NCI-H2029 treated with DMSO at 0.1 percent for 48 hours (cell line): Measurements from ENCODE around the gene RCE1.

Experiments
- DNase-seq: peaks from one replicate; lab custom pipeline; 2025; lab: John Stamatoyannopoulos, UW

Gene RCE1

GRCh38 chr11:66845143-66845875 is 2.1 kb downstream of the RCE1 start:
- no peak for DNase-seq

GRCh38 chr11:66845876-66846212 is 2.6 kb downstream of the RCE1 start:
- DNase-seq: no peak

DNA sequence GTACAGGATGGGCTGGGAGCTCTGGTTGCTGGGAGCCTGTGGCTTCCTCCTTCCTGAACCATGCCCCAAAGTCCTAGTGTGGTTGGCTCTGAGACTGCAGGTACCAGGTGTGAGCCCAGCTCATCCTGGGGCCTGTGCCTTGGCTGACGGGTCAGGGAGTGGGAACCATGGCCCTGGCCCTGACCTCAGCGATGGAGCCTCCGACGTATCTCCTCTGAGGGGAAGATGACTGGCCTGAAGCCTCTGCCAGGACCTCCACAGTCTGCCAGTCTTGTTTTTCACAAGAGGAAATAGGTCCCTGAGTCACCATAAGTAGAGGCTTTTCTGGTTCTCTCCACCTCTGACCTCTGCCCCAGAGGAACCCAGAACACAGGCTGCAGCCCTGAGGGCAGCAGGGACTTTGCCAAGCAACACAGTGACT is 3.4 kb downstream of the RCE1 start:
- no peak for DNase-seq

- DNase-seq: no peak
Measured at GRCh38 chr11:66847461-66848232, 4.4 kb downstream of the RCE1 start.

- DNase-seq: no peak
Measured at GRCh38 chr11:66848671-66849500, 5.6 kb downstream of the RCE1 start.

DNA sequence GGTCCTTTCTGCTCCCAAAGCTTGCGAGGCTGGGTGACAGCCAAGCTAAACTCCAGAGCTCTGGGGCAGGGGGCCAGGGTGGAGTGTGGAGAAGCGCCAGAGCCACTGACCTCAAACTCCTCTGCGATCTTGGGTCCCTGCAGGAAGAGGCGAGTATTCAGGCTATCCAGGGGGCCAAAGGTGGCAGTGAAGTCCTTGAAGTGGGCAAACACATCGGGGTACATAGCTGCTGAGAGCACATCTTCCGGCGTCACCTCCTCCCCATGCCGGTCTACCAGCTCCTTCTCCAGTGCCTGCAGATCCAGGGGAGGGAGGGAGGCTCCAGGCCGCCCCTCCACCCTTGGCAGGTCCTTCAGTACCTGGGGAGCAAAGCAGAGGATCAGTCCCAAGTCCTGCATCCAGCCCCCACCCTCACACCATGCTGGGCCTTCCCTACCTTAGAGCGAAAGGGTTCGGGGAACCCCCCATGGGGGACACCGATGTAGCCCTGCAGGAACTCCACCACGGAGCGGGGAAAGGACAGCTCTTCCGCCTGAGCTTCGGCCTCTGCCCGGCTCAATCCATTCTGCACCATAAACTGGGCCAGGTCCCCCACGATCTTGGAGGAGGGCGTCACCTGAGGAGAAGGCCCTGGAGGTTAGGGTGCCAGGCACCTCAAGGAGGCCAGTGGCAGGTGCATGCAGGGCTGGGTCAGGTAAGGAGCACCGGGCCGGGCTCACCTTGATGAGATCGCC is 6.4 kb downstream of the RCE1 start:
- no peak for DNase-seq

GRCh38 chr11:66850235-66850587 is 7.0 kb downstream of the RCE1 start:
- DNase-seq: no peak

- no peak for DNase-seq
Measured at GRCh38 chr11:66850588-66851238, 7.5 kb downstream of the RCE1 start.

DNA sequence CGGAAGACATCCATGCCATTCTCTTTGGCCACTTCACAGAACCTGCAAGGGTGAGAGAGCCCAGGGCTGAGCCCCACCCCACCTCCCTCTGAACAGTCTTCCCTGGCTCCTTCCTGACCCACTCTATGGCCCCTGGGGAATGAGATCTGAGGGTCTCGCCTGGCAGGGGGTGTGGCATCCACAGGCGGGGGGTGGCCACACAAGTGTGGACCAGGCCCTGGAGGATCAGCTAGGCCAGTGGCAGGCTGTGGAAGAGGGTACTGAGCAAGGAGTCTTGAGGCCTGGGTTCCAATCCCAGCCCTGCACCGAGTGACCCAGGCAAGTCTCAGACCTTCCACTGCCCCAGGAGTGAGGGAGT is 8.0 kb downstream of the RCE1 start:
- DNase-seq: no peak

GRCh38 chr11:66851698-66852465 is 8.6 kb downstream of the RCE1 start:
- no peak for DNase-seq

DNA sequence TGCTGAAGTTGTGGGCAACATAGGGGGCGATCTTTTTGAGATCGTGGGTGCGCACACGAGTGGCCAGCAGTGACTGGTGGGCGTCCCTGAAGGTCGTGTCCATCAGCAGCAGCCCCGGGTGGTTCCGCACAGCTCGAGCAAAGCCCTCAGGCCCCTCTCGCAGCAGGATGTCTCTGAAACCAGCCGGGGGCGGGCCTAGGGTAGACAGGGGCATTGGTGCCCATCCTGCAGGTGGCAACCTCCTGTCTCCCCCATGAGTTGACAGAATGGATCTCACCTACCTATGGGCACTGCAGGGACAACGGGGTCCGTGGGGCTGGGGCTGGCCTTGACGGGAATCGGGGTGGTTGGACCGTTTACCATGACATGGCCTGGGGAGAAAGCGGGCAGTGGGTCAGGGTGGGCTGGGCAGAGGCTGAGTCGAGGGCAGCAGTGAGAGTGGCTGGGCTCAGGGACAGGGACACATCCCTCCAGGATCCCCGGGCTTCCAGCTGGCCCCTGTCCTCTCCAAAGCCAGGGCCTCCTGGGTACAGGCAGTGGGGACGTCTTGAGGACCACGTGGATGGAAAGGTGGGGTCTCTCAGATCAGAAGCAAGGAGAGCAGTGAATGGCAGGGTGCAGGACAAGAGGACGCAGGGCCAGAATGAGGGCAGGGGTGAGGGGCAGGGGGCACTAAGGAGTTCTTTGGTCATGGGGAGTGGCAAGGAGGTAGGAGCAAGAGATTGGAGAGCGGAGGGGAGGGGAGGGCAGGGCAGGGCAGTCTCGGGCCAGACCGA is 9.4 kb downstream of the RCE1 start:
- DNase-seq: no peak

DNA sequence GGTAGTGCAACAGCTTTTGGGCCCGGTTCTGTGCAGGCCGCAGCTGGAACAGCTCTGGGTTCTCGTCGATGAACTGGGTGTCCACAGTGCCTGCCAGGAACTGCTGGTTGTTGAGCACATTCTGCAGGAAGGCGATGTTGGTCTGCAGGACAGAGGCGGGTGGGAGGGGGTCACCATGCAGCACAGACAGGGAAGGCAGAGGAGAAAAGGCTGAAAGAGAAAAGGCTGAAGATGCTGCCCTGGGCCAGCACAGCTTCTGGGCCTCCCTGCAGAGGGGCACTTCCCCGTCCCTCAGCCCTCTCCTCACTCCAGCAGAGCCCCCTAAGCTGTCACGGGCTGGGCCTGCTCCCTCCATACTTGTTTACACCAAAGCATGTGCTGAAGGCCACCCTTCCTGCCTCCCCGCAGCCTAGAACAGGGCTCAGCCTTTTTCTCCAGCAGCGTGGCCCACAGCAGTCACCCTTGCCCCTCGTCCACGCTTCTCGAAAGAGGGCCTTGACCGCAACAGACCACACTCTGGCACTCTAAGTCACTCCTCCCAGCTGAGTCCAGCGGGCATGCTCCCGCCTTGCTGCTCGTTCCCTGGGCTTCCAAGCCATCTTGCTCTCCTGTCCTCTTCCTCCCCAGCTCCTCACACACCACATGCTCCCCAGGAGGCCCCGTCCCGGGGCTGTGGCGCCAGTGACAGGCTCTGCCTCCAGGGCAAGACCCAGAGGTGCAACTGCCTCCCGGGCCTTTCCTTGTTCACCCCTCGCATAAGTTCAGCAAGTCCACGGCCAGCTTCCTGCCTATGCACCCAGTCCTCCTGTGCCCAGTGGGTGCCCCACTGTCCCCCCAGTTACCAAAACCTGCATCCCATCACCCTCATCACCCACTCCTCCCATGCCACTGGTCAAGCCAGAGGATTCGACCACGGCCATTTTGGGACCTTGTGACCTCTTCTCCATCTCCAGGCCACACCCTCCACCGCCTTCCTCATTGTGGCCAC is 10.3 kb downstream of the RCE1 start:
- DNase-seq: no peak

- DNase-seq: no peak
Measured at GRCh38 chr11:66854231-66854661, 11.0 kb downstream of the RCE1 start.

GRCh38 chr11:66854729-66855211 is 11.5 kb downstream of the RCE1 start:
- DNase-seq: no peak

DNA sequence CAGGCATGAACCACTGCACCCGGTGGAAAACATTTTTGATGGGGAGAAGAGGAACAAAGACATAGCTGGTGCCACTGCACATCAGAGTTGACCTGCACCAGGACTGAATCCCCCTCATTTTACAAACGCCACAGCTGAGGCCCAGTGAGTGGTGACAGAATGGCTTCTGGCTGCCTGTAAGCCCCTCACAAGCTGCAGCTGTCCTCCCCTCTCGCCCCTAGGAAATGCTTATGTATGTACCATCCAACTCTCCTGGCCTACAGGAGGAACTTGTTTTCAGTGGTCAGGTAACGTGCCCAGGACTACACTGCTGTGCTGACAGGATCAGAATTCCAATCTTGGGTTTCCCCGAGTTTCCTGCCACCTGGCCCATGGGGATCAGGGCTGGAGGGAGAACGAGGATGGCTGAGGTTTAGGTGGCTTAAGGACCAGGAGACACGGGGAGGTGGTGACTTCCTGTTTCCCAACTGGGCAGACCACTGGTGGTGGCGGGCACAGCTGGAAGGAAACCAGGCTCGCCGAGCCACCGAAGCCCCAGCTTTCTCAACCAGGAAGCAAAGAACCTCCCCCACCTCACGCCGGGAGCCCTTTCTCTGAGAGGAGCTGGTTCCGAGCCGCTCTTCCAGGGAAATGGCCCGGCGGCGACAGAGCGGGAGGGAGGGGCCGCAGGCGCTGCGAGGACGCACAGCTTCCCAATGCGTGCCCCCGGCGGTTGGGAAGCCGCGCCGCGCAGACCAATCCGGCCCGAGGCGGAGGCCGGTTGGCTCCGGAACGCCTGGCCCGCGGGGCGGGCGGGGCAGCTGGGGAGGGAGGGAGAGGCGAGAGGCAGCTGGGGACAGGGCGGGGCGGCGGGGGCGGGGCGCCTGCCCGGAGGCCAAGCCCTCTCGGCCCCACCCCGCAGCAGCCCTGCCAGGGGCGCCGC is 12.6 kb downstream of the RCE1 start:
- DNase-seq: peak; percentile 49

GRCh38 chr11:66856496-66857233 is 13.4 kb downstream of the RCE1 start, which contains the start of gene LRFN4:
TSS of gene LRFN4 (plus strand) at chr11:66857064. CDS start at chr11:66857745, 681 bp downstream.
- DNase-seq: no peak
